Activated CD8-positive, alpha-beta memory T cell treated with anti-CD3 and anti-CD28 coated beads for 1 hour (primary cell): ENCODE data around the gene PREX1.
"Not testable (repeated sequence)": the region's sequence is repeated elsewhere in the genome, so short reads cannot be mapped to it uniquely, and the experiment has no call there.

Experiments
- DNase-seq, 2 donors: peaks; one replicate each; pipeline ENCODE4 v3.0.0-alpha.2; 2020; ENCODE audit warnings: low read depth in 1 of 2; ENCODE audit errors: extremely low read depth in 1 of 2

The PREX1 gene

GRCh38 chr20:48777005-48777404 lies 50.8 kb downstream of the PREX1 start:
- DNase-seq: no peak

GRCh38 chr20:48776306-48776705 lies 51.5 kb downstream of the PREX1 start:
- DNase-seq: no peak

GRCh38 chr20:48775545-48775944 lies 52.3 kb downstream of the PREX1 start:
- DNase-seq: not testable (repeated sequence)

GRCh38 chr20:48774696-48775095 lies 53.1 kb downstream of the PREX1 start:
- DNase-seq: no peak

- no peak for DNase-seq
These were observed 53.9 kb downstream of the PREX1 start for GRCh38 chr20:48773837-48774418.

GRCh38 chr20:48772183-48772976 lies 55.4 kb downstream of the PREX1 start:
- DNase-seq: no peak

- no peak for DNase-seq
These were observed 56.3 kb downstream of the PREX1 start for GRCh38 chr20:48771542-48771941.

GRCh38 chr20:48770700-48771442 lies 56.9 kb downstream of the PREX1 start:
- no peak for DNase-seq

- peak; percentile 64 to 82 for DNase-seq
These were observed 58.5 kb downstream of the PREX1 start for GRCh38 chr20:48769069-48769983.

- no peak for DNase-seq
These were observed 60.5 kb downstream of the PREX1 start for GRCh38 chr20:48766961-48767960.

- DNase-seq: no peak
These were observed 61.6 kb downstream of the PREX1 start for GRCh38 chr20:48766205-48766604.

- no peak for DNase-seq
These were observed 62.4 kb downstream of the PREX1 start for GRCh38 chr20:48765359-48765758.

- no peak for DNase-seq
These were observed 64.4 kb downstream of the PREX1 start for GRCh38 chr20:48763216-48763914.

- no peak for DNase-seq
These were observed 65.9 kb downstream of the PREX1 start for GRCh38 chr20:48761874-48762273.

- DNase-seq: no peak
These were observed 66.6 kb downstream of the PREX1 start for GRCh38 chr20:48761023-48761785.

- peak; percentile 49 to 69 for DNase-seq
These were observed 67.3 kb downstream of the PREX1 start for GRCh38 chr20:48760403-48760983.

GRCh38 chr20:48759631-48760245 lies 68.1 kb downstream of the PREX1 start:
- DNase-seq: no peak
